ENCODE measurements around the gene ST3GAL6.

The ST3GAL6 gene

GRCh38 chr3:98778383-98778782 lies 15.2 kb downstream of the ST3GAL6 start:
- no peak overlapping the region for H3K4me3 ChIP-seq (ENCODE audit: low read depth, low read length)
- DNase-seq (ENCODE audit: low read depth), result peak; percentile 82
- no peak for TF ChIP-seq CTCF (conservative IDR thresholded peaks at IDR 0.05; ENCODE audit: low read depth, low read length)

- peak; percentile 99 for DNase-seq (ENCODE audit: low read depth)
- no peak overlapping the region for H3K4me3 ChIP-seq (ENCODE audit: low read depth, low read length)
- no peak for TF ChIP-seq CTCF (conservative IDR thresholded peaks at IDR 0.05; ENCODE audit: low read depth, low read length)
These were observed 15.8 kb downstream of the ST3GAL6 start for GRCh38 chr3:98778852-98779413.

DNA sequence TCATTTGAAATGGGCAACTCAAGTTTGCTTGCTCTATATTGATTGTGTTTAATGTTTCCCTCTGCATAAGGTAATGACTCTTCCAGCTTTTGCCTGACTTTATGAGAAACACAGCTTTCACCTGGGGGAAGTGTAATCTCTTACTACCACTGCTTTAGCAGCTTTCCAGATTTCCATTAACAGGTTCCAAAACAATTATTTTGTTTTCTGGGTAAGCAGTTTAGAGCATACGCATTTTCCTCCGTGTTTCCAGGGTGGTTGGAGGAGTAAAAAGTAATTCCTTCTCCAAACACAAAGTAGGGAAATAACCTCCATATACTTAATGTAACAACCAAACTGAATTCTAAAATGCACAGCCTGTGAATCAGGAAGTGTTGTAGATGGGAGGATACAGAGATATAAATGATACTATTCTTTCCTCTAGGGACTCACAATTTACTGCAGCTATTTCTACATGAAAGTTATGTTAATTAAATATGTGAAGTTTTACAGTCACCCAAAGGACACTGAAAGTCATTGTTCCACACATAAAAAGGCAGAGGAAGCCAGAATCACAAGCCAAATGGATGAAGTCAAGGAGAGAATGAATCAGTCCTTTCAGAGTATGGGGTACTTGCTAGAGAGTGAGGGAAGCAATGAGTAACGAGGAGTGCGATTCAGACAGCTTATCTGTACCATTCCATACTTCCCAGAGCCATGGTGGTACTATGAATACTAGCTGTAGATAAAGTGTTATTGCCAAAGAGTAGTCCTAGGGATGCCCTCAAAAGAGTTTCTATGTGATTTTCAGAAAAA lies 16.6 kb downstream of the ST3GAL6 start:
- no peak for TF ChIP-seq CTCF (conservative IDR thresholded peaks at IDR 0.05; ENCODE audit: low read depth, low read length)
- H3K4me3 ChIP-seq (ENCODE audit: low read depth, low read length), result no peak overlapping the region
- DNase-seq (ENCODE audit: low read depth), result peak; percentile 59

- no peak overlapping the region for H3K4me3 ChIP-seq (ENCODE audit: low read depth, low read length)
- TF ChIP-seq CTCF (conservative IDR thresholded peaks at IDR 0.05; ENCODE audit: low read depth, low read length), result no peak
- peak; percentile 82 for DNase-seq (ENCODE audit: low read depth)
These were observed 17.2 kb downstream of the ST3GAL6 start for GRCh38 chr3:98780343-98780742.

GRCh38 chr3:98782824-98783500 lies 19.8 kb downstream of the ST3GAL6 start:
- no peak for TF ChIP-seq CTCF (conservative IDR thresholded peaks at IDR 0.05; ENCODE audit: low read depth, low read length)
- H3K4me3 ChIP-seq (ENCODE audit: low read depth, low read length), result no peak overlapping the region
- DNase-seq (ENCODE audit: low read depth), result no peak

DNA sequence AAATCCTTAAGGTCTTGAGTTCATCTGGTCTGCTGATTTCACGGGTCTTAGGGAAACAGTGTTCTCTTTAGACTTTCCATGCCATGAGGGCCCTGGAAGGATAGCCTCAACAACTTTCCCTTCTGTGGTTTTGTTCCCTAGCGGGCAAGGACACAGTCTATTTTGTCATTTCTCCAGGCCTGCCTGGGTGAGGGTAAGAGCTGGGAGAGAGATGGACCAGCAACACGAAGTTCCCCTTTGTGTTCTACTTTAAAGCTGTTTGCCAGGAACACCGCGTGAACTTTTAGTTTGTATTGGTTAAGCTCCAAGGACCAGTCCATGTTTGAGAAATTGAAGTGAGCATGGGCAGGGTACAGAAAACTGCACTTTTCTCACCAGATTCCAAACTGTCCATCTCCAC lies 20.9 kb downstream of the ST3GAL6 start:
- TF ChIP-seq CTCF (conservative IDR thresholded peaks at IDR 0.05; ENCODE audit: low read depth, low read length), result no peak
- peak; percentile 60 for DNase-seq (ENCODE audit: low read depth)
- H3K4me3 ChIP-seq (ENCODE audit: low read depth, low read length), result no peak overlapping the region

Data from choroid plexus epithelial cell (primary cell).